Measurements from ENCODE around the gene TMEM150C.

GRCh38 chr4:82513382-82513781 is 48.4 kb downstream of the TMEM150C start:
- no peak for TF ChIP-seq POLR2A (IDR thresholded peaks at IDR 0.05)
- TF ChIP-seq CTCF (IDR thresholded peaks at IDR 0.05): no peak
- no peak for TF ChIP-seq POLR2AphosphoS5 (IDR thresholded peaks at IDR 0.05)
